IMR-90 (cell line): Measurements from ENCODE around the gene FOXL1. TPM values are rescaled to one million over a fixed set of nuclear protein-coding genes. Genes with fewer than 3 reads are reported as not detected.
A peak's percentile ranks its signal among the peaks of the same experiment; 100 is the strongest.

Experiments used
- ATAC-seq: fragments of 200-7000 bp; cut with Tn5 transposase; 2 replicates; pipeline ENCODE4 v1.9.1; 2020; ENCODE audit warnings: low read depth, mild to moderate bottlenecking, moderate library complexity
- BruUV-seq: library from RNA; stranded (reverse); fragments of 400-500 nt; replicated peaks from 2 replicates; lab custom pipeline; 2021; lab: Mats Ljungman, UMichigan
- CTCF ChIA-PET: fragments of 300-600 bp; formaldehyde crosslinking; extraction: SDS; loops from one replicate; lab custom pipeline; 2021; ENCODE audit warnings: antibody characterized with exemption; lab: Yijun Ruan, JAX
- POLR2A ChIA-PET: fragments of 300-600 bp; sonication (Branson Sonifier 250); formaldehyde crosslinking; loops from one replicate; lab custom pipeline; 2022; ENCODE audit warnings: antibody characterized with exemption; ENCODE audit not compliant: unreplicated experiment; lab: Charles Lee
- DNase-seq: peaks from one replicate; pipeline ENCODE4 v3.0.0; 2013
- H2AFZ ChIP-seq: replicated peaks from 2 replicates; pipeline ENCODE3; 2013; ENCODE audit warnings: low read length, mild to moderate bottlenecking; ENCODE audit not compliant: poor library complexity
- H2AK5ac ChIP-seq: 2 replicates; pipeline ENCODE4 v1.6.1; 2013; ENCODE audit warnings: low read depth, low read length, inconsistent platforms
- H2AK9ac ChIP-seq: replicated peaks from 2 replicates; pipeline ENCODE3; 2013; ENCODE audit warnings: mild to moderate bottlenecking, low read depth, low read length, moderate library complexity; ENCODE audit not compliant: poor library complexity
- H2BK120ac ChIP-seq: 2 replicates; pipeline ENCODE4 v1.6.1; 2013; ENCODE audit warnings: low read depth, low read length, inconsistent platforms
- H2BK15ac ChIP-seq: 3 replicates; pipeline ENCODE4 v1.6.1; 2013; ENCODE audit warnings: low read depth, low read length, inconsistent platforms
- H2BK20ac ChIP-seq: 2 replicates; pipeline ENCODE4 v1.6.1; 2013; ENCODE audit warnings: low read depth, mild to moderate bottlenecking, inconsistent platforms, low read length, moderate library complexity
- H2BK5ac ChIP-seq: 2 replicates; pipeline ENCODE4 v1.6.1; 2013; ENCODE audit warnings: mild to moderate bottlenecking, low read depth, low read length, inconsistent platforms; ENCODE audit not compliant: poor library complexity, severe bottlenecking
- H3K14ac ChIP-seq: replicated peaks from 2 replicates; pipeline ENCODE4 v1.6.1; 2013; ENCODE audit warnings: low read depth, low read length, inconsistent platforms
- H3K18ac ChIP-seq: 2 replicates; pipeline ENCODE4 v1.6.1; 2013; ENCODE audit warnings: low read depth, low read length, control low read depth
- H3K23ac ChIP-seq: 2 replicates; pipeline ENCODE4 v1.6.1; 2013; ENCODE audit warnings: low read depth, low read length, inconsistent platforms
- H3K27ac ChIP-seq: 2 replicates; pipeline ENCODE4 v1.5.1; 2013; ENCODE audit warnings: mild to moderate bottlenecking, control low read depth, low read length; ENCODE audit not compliant: insufficient read depth
- H3K27me3 ChIP-seq: 2 replicates; pipeline ENCODE4 v1.6.1; 2013; ENCODE audit warnings: low read length; ENCODE audit not compliant: control insufficient read depth, insufficient read depth
- H3K36me3 ChIP-seq: 2 replicates; pipeline ENCODE4 v1.6.1; 2013; ENCODE audit warnings: low read length, mixed read lengths; ENCODE audit not compliant: control insufficient read depth, insufficient read depth
- H3K4ac ChIP-seq: 2 replicates; pipeline ENCODE4 v1.6.1; 2013; ENCODE audit warnings: low read depth, low read length, inconsistent platforms
- H3K4me1 ChIP-seq: 2 replicates; pipeline ENCODE4 v1.6.1; 2013; ENCODE audit warnings: low read length, mixed read lengths; ENCODE audit not compliant: control insufficient read depth, insufficient read depth
- H3K4me2 ChIP-seq: 2 replicates; pipeline ENCODE4 v1.6.1; 2013; ENCODE audit warnings: low read depth, mild to moderate bottlenecking, control low read depth, low read length, moderate library complexity
- H3K4me3 ChIP-seq: 2 replicates; pipeline ENCODE4 v1.5.1; 2013; ENCODE audit warnings: low read depth, mild to moderate bottlenecking, control low read depth, low read length, moderate library complexity; ENCODE audit not compliant: insufficient read depth
- H3K56ac ChIP-seq: 2 replicates; pipeline ENCODE4 v1.6.1; 2013; ENCODE audit warnings: low read length, inconsistent platforms; ENCODE audit not compliant: insufficient read depth; ENCODE audit errors: extremely low read depth
- H3K79me1 ChIP-seq, 2 experiments: 2 replicates each; pipeline ENCODE4 v1.6.1; 2013; ENCODE audit warnings: low read length in 2 of 2, inconsistent platforms in 1 of 2, low read depth in 1 of 2
- H3K9ac ChIP-seq: 2 replicates; pipeline ENCODE4 v1.6.1; 2013; ENCODE audit warnings: low read depth, low read length, control low read depth
- H3K9me1 ChIP-seq: 2 replicates; pipeline ENCODE4 v1.6.1; 2013; ENCODE audit warnings: low read length, inconsistent platforms; ENCODE audit not compliant: insufficient read depth
- H3K9me3 ChIP-seq: 2 replicates; pipeline ENCODE4 v1.6.1; 2013; ENCODE audit warnings: low read length; ENCODE audit not compliant: control insufficient read depth, insufficient read depth
- H4K20me1 ChIP-seq: 2 replicates; pipeline ENCODE4 v1.6.1; 2013; ENCODE audit warnings: low read length, inconsistent platforms; ENCODE audit not compliant: insufficient read depth
- H4K5ac ChIP-seq: 2 replicates; pipeline ENCODE4 v1.6.1; 2013; ENCODE audit warnings: mild to moderate bottlenecking, low read depth, low read length, control low read depth
- H4K8ac ChIP-seq, 2 experiments: 2 replicates each; pipeline ENCODE4 v1.6.1; 2013; ENCODE audit warnings: low read depth in 2 of 2, low read length in 2 of 2, control low read depth in 1 of 2, inconsistent platforms in 1 of 2
- H4K91ac ChIP-seq: 2 replicates; pipeline ENCODE4 v1.6.1; 2013; ENCODE audit warnings: low read depth, low read length, inconsistent platforms; ENCODE audit not compliant: insufficient read depth
- BHLHE40 ChIP-seq: fragments of 150-350 bp; IDR thresholded peaks from 2 replicates; pipeline ENCODE4 v1.6.1; 2016; ENCODE audit warnings: mild to moderate bottlenecking, low read depth, low read length
- CEBPB ChIP-seq: IDR thresholded peaks from 2 replicates; pipeline ENCODE4 v1.6.1; 2012; ENCODE audit warnings: low read depth, low read length, improper control_type of control experiment
- CHD1 ChIP-seq: IDR thresholded peaks from 2 replicates; pipeline ENCODE4 v1.6.1; 2012; ENCODE audit warnings: low read depth, low read length, improper control_type of control experiment
- FOS ChIP-seq: fragments of 150-350 bp; IDR thresholded peaks from 2 replicates; pipeline ENCODE4 v1.6.1; 2016; ENCODE audit warnings: low read depth, low read length
- MAFK ChIP-seq: IDR thresholded peaks from 2 replicates; pipeline ENCODE4 v1.6.1; 2012; ENCODE audit warnings: low read depth, low read length, improper control_type of control experiment
- MXI1 ChIP-seq: IDR thresholded peaks from 2 replicates; pipeline ENCODE4 v1.6.1; 2012; ENCODE audit warnings: low read depth, mild to moderate bottlenecking, low read length, moderate library complexity, borderline replicate concordance
- NFE2L2 ChIP-seq: fragments of 150-350 bp; IDR thresholded peaks from 2 replicates; pipeline ENCODE4 v1.6.1; 2016; ENCODE audit warnings: low read depth, mild to moderate bottlenecking, low read length
- POLR2A ChIP-seq: IDR thresholded peaks from 2 replicates; pipeline ENCODE4 v1.6.1; 2012; ENCODE audit warnings: mild to moderate bottlenecking, low read depth, low read length
- RAD21 ChIP-seq: IDR thresholded peaks from 2 replicates; pipeline ENCODE4 v1.6.1; 2012; ENCODE audit warnings: low read length, improper control_type of control experiment
- RCOR1 ChIP-seq: IDR thresholded peaks from 2 replicates; pipeline ENCODE4 v1.6.1; 2012; ENCODE audit warnings: mild to moderate bottlenecking, low read length, improper control_type of control experiment; ENCODE audit not compliant: insufficient replicate concordance
- SMC3 ChIP-seq: fragments of 150-350 bp; IDR thresholded peaks from 2 replicates; pipeline ENCODE4 v1.6.1; 2016; ENCODE audit warnings: low read depth, mild to moderate bottlenecking, antibody characterized with exemption, low read length, moderate library complexity
- WGBS, 2 experiments: methylation state at CpG; one replicate each; pipeline versions ENCODE4 v1.1.5 to v1.1.7; 2013; ENCODE audit warnings: missing lambda C conversion rate in 2 of 2; ENCODE audit not compliant: insufficient read length in 1 of 2; ENCODE audit errors: extremely low coverage in 2 of 2; 5-methylcytosine and 5-hydroxymethylcytosine counted together
- dilution Hi-C: fragments of 300-500 bp; cut with HindIII; formaldehyde crosslinking; loops from one replicate; pipeline ENCODE4 v1.14.3; 2018; ENCODE audit warnings: low sequenced_read_pairs; ENCODE audit not compliant: unreplicated experiment
- in situ Hi-C: fragments of 300-500 bp; cut with MboI; formaldehyde crosslinking; loops from 3 replicates; pipeline ENCODE4 v1.14.3; 2019; ENCODE audit warnings: low sequenced_read_pairs, inconsistent platforms, mixed read lengths
- intact Hi-C: fragments of 100-400 bp; cut with micrococcal nuclease; formaldehyde crosslinking; loops from 2 replicates; pipeline ENCODE4 v1.10.0; 2022
- polyA plus RNA-seq, 3 experiments: library from polyadenylated mRNA; depleted of rRNA; stranded (reverse); fragments of >200 nt; gene quantifications; 2 replicates each; pipeline ENCODE4 v1.2.3, GENCODE V29; 2012; ENCODE audit warnings: low replicate concordance in 1 of 3
- total RNA-seq: library from RNA; depleted of rRNA; stranded (reverse); fragments of >200 nt; gene quantifications from 2 replicates; pipeline ENCODE4 v1.2.3, GENCODE V29; 2012
- TF ChIP-seq, protein P1 (sequence below): fragments of 150-350 bp; IDR thresholded peaks from 2 replicates; pipeline ENCODE4 v1.6.1; 2017; ENCODE audit warnings: mild to moderate bottlenecking, antibody characterized with exemption, low read length, low read depth

FOXL1 gene
- total and polyA plus RNA-seq, 2 of the 4 experiments (the other 2 are of a cell fraction), result 15.2 to 25.8 TPM

- peak; percentile 90 for DNase-seq
- H3K27ac ChIP-seq, result peak overlapping the region; percentile 72
Measured at GRCh38 chr16:86611525-86611855, 33.1 kb downstream of the FOXL1 start.

More at GRCh38 chr16:86611525-86611855, 33.1 kb downstream of the FOXL1 start:
- H4K20me1 ChIP-seq, result peaks cover 4% of the 10 kb centered on the region
- intact Hi-C loops, result loop anchor here (2.0 to 5.0 kb wide), 2 partner anchors 33 to 51 kb away; partner anchors contain the start of gene FOXL1
- peak overlapping the region; percentile 97 for H2AK5ac ChIP-seq
- H3K9me3 ChIP-seq, result no peaks in the 10 kb centered on the region
- peak overlapping the region; percentile 98 for H2BK20ac ChIP-seq
- peak overlapping the region; percentile 98 for H2BK120ac ChIP-seq
- peak overlapping the region; percentile 84 for H2AFZ ChIP-seq
- ChIA-PET POLR2A (interaction anchor here (0.5 to 1.0 kb wide), 2 partner anchors 53 to 204 kb away, joined by 3 read pairs; no protein-coding TSS in a partner anchor), CTCF (interaction anchor here (0.8 to 1.1 kb wide), 2 partner anchors 22 to 150 kb away, joined by 3 read pairs; no protein-coding TSS in a partner anchor)
- H3K4me1 ChIP-seq, result peaks cover 28% of the 10 kb centered on the region
- no peak for TF ChIP-seq SMC3
- no peak for TF ChIP-seq POLR2A
- peak; percentile 89 for TF ChIP-seq CEBPB
- TF ChIP-seq CHD1, result no peak
- no peak for TF ChIP-seq RAD21
- 0 out of 2 replicates have a peak, but pooled peaks have one; percentile 8 for TF ChIP-seq FOS
- TF ChIP-seq BHLHE40, result peak; percentile 17; the same call in 1 of the 2 replicates
- TF ChIP-seq NFE2L2, result no peak
- no peak; the same call in 1 of the 2 replicates for TF ChIP-seq MXI1
- no peak for TF ChIP-seq MAFK
- no peak for TF ChIP-seq RCOR1
- TF ChIP-seq, protein P1, sequence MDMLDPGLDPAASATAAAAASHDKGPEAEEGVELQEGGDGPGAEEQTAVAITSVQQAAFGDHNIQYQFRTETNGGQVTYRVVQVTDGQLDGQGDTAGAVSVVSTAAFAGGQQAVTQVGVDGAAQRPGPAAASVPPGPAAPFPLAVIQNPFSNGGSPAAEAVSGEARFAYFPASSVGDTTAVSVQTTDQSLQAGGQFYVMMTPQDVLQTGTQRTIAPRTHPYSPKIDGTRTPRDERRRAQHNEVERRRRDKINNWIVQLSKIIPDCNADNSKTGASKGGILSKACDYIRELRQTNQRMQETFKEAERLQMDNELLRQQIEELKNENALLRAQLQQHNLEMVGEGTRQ, result no peak
- H4K5ac ChIP-seq, result peak overlapping the region; percentile 71
- H2AK9ac ChIP-seq, result peak overlapping the region; percentile 45
- dilution Hi-C loops, result no loop called here
- H3K18ac ChIP-seq, result peak overlapping the region; percentile 74
- peak overlapping the region; percentile 98 for H3K4ac ChIP-seq
- peak overlapping the region; percentile 98 for H2BK5ac ChIP-seq
- peak overlapping the region; percentile 85 for H3K14ac ChIP-seq
- peak overlapping the region; percentile 71 to 93 for H4K8ac ChIP-seq
- no peaks in the 10 kb centered on the region for H3K36me3 ChIP-seq
- peaks cover 0 to 27% of the 10 kb centered on the region in 2 experiments; a peak in 3 of 4 replicates for H3K79me1 ChIP-seq
- peak overlapping the region; percentile 64 for H3K4me2 ChIP-seq
- peak overlapping the region; percentile 55 for H3K9ac ChIP-seq
- in situ Hi-C loops, result no loop called here
- H3K56ac ChIP-seq, result peak overlapping the region; percentile 6; the same call in 1 of the 2 replicates
- H3K9me1 ChIP-seq, result peaks cover 33% of the 10 kb centered on the region
- peak overlapping the region; percentile 98 for H4K91ac ChIP-seq
- ATAC-seq, result peak; percentile 73
- BruUV-seq, result no TSS peak
- H3K27me3 ChIP-seq, result no peaks in the 10 kb centered on the region
- peak overlapping the region; percentile 93; the same call in 1 of the 2 replicates for H3K23ac ChIP-seq
- H3K4me3 ChIP-seq, result no peak overlapping the region
- WGBS, 2 experiments, result 0% methylated on average over 5 of the region's 7 CpGs; no CpG with 5 or more reads in 1 of the 2 experiments
- H2BK15ac ChIP-seq, result peak overlapping the region; percentile 94; the same call in 2 of the 3 replicates
